ENCODE measurements around the gene TREML4.

GRCh38 chr6:41200296-41200900, 27.8 kb upstream of the TREML4 start:
- TF ChIP-seq, protein P1, sequence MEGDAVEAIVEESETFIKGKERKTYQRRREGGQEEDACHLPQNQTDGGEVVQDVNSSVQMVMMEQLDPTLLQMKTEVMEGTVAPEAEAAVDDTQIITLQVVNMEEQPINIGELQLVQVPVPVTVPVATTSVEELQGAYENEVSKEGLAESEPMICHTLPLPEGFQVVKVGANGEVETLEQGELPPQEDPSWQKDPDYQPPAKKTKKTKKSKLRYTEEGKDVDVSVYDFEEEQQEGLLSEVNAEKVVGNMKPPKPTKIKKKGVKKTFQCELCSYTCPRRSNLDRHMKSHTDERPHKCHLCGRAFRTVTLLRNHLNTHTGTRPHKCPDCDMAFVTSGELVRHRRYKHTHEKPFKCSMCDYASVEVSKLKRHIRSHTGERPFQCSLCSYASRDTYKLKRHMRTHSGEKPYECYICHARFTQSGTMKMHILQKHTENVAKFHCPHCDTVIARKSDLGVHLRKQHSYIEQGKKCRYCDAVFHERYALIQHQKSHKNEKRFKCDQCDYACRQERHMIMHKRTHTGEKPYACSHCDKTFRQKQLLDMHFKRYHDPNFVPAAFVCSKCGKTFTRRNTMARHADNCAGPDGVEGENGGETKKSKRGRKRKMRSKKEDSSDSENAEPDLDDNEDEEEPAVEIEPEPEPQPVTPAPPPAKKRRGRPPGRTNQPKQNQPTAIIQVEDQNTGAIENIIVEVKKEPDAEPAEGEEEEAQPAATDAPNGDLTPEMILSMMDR (IDR thresholded peaks at IDR 0.05; ENCODE audit: borderline replicate concordance, extremely low read depth, low read length, poor library complexity, severe bottlenecking), result no peak
- no peak for TF ChIP-seq EZH2 (IDR thresholded peaks at IDR 0.05; ENCODE audit: borderline replicate concordance, low read depth, low read length, severe bottlenecking)
